Measurements from ENCODE around the gene TSHZ2.
"Not testable (repeated sequence)": the region's sequence is repeated elsewhere in the genome, so short reads cannot be mapped to it uniquely, and the experiment has no call there.

TSHZ2 gene

GRCh38 chr20:53493311-53493857 is 521.2 kb downstream of the TSHZ2 start:
- DNase-seq, result no peak

- no peak for DNase-seq
Measured at GRCh38 chr20:53494753-53495152, 522.6 kb downstream of the TSHZ2 start.

DNA sequence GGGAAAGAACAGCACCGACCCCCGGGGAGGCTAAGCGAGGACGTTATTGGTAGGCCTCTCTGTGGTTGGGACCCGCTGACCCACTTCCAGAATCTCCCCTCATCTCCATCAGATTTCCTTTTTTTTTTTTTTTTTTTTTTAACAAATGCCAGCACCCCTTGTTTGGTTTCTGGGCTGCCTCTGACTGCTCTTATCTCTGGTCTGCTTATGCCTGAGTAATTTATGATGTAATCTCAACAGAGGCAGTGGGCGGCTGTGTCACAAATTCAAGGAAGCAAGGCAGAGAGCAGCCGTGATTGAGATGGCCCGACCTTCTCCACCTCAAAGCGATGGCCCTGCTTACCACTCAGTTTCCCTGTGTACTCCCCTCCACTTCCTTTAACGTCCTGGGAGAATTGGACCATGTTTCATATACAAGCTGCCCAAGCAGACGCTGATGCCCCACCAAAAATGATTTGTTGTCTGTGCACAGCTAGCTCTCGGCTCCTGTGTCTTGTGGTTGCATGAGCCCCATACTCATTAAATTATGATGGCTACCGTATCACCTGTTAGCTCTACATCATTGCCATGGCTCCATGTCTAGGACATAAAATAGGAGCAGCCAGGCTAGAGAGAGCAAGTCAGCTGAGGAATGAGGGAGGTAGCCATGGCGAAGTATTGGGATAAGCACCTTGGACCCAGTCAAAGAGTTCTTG is 523.4 kb downstream of the TSHZ2 start:
- no peak for DNase-seq

DNA sequence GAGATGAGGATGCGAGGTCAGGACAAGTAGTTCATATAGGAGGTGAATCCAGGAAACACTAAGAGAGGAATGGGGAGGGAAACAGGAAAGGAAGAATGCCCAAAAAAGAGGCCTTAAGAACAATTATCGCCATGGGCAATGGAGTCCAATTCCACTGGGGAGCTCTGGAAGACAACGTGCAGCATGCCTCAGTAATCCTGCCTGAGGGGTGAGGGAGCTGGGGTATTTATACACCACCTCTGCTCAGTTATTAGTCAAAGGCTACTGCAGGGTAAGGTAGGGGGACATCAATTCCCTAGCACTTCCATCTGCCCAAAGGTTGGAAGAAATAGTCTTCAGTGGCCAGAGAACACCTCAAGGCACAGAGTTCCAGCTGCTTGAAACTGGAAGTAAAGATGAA is 525.1 kb downstream of the TSHZ2 start:
- DNase-seq, result no peak

DNA sequence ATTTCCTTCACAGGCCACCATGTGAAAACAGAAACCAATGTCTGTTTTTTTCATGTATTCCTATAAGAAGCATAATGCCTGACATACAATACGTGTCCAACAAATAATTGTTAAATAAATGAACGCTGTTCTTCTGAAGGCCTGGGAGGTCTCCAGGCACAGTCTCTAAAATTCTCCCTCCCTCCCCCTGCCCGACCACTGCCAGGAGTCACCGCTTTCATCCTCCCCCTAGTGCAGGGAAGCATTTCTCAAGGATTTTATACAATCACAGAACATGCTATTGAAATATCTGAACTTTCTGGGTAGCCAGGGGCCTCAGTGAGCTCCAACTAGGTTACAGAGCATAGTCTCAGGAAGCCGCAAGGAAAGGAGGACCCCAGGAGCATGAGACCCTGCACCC is 526.2 kb downstream of the TSHZ2 start:
- no peak for DNase-seq

- no peak for DNase-seq
Measured at GRCh38 chr20:53500651-53501050, 528.5 kb downstream of the TSHZ2 start.

DNA sequence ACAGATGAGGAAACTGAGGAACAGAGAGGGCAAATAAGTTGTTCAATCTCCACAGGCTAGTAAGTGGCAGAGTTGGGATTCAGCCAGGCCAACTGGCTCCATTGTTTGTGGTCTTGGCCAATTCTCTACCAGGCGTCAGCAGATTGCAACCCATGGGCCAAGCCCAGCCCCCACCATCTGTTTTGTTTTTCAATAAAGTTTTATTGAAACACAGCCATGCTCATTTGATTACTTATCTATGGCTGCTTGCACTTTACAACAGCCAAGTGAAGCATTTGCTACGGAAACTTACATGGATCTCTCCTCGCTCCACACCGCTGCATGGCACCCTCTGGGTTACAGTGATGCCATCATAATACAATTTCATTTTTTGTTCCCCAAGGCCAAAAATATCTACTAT is 530.7 kb downstream of the TSHZ2 start:
- DNase-seq, result no peak

- no peak for DNase-seq
Measured at GRCh38 chr20:53503517-53503919, 531.4 kb downstream of the TSHZ2 start.

- DNase-seq, result not testable (repeated sequence)
Measured at GRCh38 chr20:53504106-53504505, 531.9 kb downstream of the TSHZ2 start.

- DNase-seq, result no peak
Measured at GRCh38 chr20:53510262-53510661, 538.1 kb downstream of the TSHZ2 start.

DNA sequence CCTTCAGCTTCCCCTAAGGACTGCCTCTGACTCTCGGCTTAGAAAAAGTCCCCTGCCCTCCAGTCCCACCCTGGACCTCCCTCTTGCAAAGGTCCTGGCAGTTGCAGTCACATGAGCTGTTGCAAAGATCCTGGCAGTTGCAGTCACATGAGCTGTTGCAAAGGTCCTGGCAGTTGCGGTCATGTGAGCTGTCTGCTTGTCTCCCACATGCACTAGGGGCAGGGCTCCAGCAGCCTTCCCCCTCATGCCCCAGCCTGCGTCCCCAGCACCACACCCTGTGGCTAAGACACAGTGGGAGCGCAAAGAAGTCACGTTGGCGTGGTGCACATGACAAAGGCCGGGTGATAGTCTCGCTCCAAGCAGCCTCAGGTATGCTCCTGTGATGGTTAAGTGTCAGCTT is 538.5 kb downstream of the TSHZ2 start:
- no peak for DNase-seq

GRCh38 chr20:53512076-53512475 is 539.9 kb downstream of the TSHZ2 start:
- no peak for DNase-seq

DNA sequence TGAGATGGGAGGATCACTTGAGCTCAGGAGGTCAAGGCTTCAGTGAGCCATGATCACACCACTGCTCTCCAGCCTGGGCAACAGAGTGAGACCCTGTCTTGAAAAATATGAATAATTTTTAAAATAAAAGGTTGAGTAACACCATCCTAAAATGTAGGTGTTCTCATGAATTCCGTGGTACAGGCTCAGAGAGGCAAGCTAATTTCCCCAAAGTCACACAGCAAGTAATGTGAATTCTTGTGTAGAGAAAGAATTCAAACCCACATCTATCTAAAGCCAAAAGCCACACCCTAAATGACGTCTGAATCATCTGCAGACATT is 541.0 kb downstream of the TSHZ2 start:
- no peak for DNase-seq

- no peak for DNase-seq
Measured at GRCh38 chr20:53513489-53514298, 541.5 kb downstream of the TSHZ2 start.

DNA sequence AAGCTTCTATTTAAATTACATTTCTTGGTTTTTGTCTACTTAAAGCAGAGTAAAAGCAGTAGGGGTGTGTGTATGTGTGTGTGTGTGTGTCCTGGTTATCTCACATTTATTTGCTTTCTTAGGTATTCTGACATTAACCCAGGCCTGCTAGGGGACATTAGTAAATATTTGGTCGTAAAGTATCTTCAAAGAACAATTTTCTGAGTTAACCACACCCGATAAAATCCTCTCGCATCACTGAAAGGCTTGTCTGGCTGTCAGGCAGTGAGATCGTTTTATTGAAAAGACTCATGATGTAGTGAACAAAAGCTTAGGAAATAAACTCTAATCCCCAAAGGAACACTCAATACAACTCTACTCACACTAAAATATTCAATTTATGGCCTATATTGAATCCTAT is 543.6 kb downstream of the TSHZ2 start:
- no peak for DNase-seq

- DNase-seq, result no peak
Measured at GRCh38 chr20:53517146-53517545, 545.0 kb downstream of the TSHZ2 start.

GRCh38 chr20:53521421-53521820 is 549.3 kb downstream of the TSHZ2 start:
- not testable (repeated sequence) for DNase-seq

- DNase-seq, result no peak
Measured at GRCh38 chr20:53522026-53522425, 549.9 kb downstream of the TSHZ2 start.

DNA sequence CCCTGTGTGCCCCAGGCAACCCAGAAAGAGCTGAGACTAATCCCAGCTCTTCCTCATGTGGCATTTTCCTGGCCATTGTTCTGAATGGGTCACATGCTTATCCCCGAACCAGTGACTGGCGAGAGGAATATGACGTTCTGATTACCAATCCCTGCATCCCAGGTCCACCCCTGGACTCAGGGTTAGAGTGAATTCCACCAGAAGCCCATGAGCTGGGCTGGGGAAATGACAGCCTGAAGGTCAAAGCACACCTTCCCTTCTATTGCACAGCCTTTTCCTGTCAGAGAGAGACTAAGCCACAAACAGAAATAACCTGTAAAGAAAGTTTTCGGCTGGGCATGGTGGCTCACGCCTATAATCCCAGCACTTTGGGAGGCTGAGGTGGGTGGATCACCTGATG is 550.5 kb downstream of the TSHZ2 start:
- DNase-seq, result no peak

DNA sequence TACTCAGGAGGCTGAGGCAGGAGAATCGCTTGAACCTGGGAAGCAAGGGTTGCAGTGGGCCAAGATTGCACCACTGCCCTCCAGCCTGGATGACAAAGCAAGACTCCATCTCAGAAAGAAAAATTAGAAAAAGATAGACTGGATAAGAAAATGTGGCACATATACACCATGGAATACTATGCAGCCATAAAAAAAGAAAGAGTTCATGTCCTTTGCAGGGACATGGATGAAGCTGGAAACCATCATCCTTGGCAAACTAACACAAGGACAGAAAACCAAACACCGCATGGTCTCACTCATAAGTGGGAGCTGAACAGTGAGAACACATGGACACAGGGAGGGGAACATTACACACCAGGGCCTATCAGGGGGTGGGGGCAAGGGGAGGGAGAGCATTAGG is 551.5 kb downstream of the TSHZ2 start:
- DNase-seq, result not testable (repeated sequence)

DNA sequence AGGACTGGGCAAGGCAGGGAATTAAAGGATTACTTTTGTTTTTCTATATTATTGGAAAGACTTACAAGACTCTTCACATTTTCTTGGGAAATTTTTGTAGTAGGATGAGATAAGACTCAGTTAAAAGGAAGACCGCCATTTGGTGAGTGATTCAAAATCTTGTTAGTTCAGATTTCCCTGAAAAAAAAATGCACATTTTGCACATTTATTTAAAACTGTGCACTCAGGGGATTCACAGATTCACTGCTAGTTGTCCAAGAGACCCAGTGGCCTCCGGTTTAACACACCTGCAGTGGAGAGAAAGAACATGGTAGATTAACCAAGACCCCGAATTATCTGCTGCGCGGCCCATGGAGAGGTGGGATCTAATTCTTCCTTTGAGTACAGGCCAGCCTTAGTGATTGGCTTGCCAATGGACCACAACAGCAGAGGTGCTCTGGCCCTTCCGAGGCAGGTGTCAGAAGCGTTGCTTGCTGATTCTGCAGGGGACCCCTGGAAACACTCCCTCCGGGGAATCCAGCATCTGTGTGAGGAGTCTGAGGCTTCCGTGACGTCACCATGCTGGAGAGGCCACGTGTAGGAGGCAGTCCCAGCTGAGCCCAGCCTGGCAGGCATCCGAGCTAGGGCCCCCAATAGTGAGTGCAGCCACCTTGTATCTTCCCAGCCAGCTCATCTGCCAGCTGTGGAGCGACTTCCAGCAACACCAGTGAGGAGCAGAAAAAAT is 552.6 kb downstream of the TSHZ2 start:
- DNase-seq, result no peak

GRCh38 chr20:53527196-53527595 is 555.0 kb downstream of the TSHZ2 start:
- no peak for DNase-seq

- no peak for DNase-seq
Measured at GRCh38 chr20:53529658-53530057, 557.5 kb downstream of the TSHZ2 start.

GRCh38 chr20:53530440-53530839 is 558.3 kb downstream of the TSHZ2 start:
- no peak for DNase-seq
